ENCODE measurements around the gene YOD1.

- TF ChIP-seq POLR2A (IDR thresholded peaks at IDR 0.05), result no peak
- no peak for TF ChIP-seq CTCF (IDR thresholded peaks at IDR 0.05)
Measured at GRCh38 chr1:207019161-207019560, 31.8 kb downstream of the YOD1 start.

Data from esophagus squamous epithelium (tissue), 4 donors.